Chondrocyte (in vitro differentiated cells): ENCODE data around the gene COPA. TPM values are rescaled to one million over a fixed set of nuclear protein-coding genes. Genes with fewer than 3 reads are reported as not detected.
"Not testable (repeated sequence)": the region's sequence is repeated elsewhere in the genome, so short reads cannot be mapped to it uniquely, and the experiment has no call there.

ENCODE experiments used
- DNase-seq: peaks from one replicate; pipeline ENCODE4 v3.0.0; 2021; ENCODE audit warnings: mixed read lengths, low spot score
- H3K27ac Mint-ChIP-seq: one replicate; pipeline ENCODE4 v1.8.0; 2021; ENCODE audit warnings: mild to moderate bottlenecking, moderate library complexity, mixed read lengths; ENCODE audit not compliant: unreplicated experiment
- H3K27me3 Mint-ChIP-seq: 2 replicates; pipeline ENCODE4 v1.8.0; 2021; ENCODE audit warnings: low read depth, mixed read lengths
- H3K36me3 Mint-ChIP-seq: 2 replicates; pipeline ENCODE4 v1.8.0; 2021; ENCODE audit warnings: low read depth, mixed read lengths
- H3K4me1 Mint-ChIP-seq: 2 replicates; pipeline ENCODE4 v1.8.0; 2021; ENCODE audit warnings: low read depth, mild to moderate bottlenecking, mixed read lengths
- H3K4me3 Mint-ChIP-seq: one replicate; pipeline ENCODE4 v1.8.0; 2021; ENCODE audit warnings: mild to moderate bottlenecking, moderate library complexity, mixed read lengths; ENCODE audit not compliant: unreplicated experiment
- H3K9me3 Mint-ChIP-seq: 2 replicates; pipeline ENCODE4 v1.8.0; 2021; ENCODE audit warnings: low read depth, mixed read lengths
- CTCF ChIP-seq: fragments of 200-600 bp; sonication (generic); IDR thresholded peaks from 2 replicates; pipeline ENCODE4 v1.5.0; 2021; ENCODE audit warnings: antibody characterized with exemption, mild to moderate bottlenecking, moderate library complexity
- total RNA-seq: library from RNA; stranded (reverse); gene quantifications from 3 replicates; pipeline ENCODE4 v1.2.1, GENCODE V29; 2021

COPA gene
- total RNA-seq, 1 donor from 2014 or later = 239 TPM

- H3K4me1 Mint-ChIP-seq = no peaks in the 10 kb centered on the region
- H3K4me3 Mint-ChIP-seq = no peak overlapping the region
- no peaks in the 10 kb centered on the region for H3K9me3 Mint-ChIP-seq
- no peaks in the 10 kb centered on the region for H3K27me3 Mint-ChIP-seq
- no peak for DNase-seq
- TF ChIP-seq CTCF = no peak
- peak overlapping the region; percentile 27 for H3K27ac Mint-ChIP-seq
- H3K36me3 Mint-ChIP-seq = peaks cover 69% of the 10 kb centered on the region
These were observed 47.0 kb downstream of the COPA start for GRCh38 chr1:160296036-160296435.

GRCh38 chr1:160293020-160293968 lies 49.8 kb downstream of the COPA start:
- DNase-seq = no peak
- H3K27ac Mint-ChIP-seq = no peak overlapping the region
- no peaks in the 10 kb centered on the region for H3K9me3 Mint-ChIP-seq
- H3K4me1 Mint-ChIP-seq = no peaks in the 10 kb centered on the region
- H3K27me3 Mint-ChIP-seq = no peaks in the 10 kb centered on the region
- H3K4me3 Mint-ChIP-seq = no peak overlapping the region
- TF ChIP-seq CTCF = no peak
- peaks cover 69% of the 10 kb centered on the region for H3K36me3 Mint-ChIP-seq

GRCh38 chr1:160291248-160292220 lies 51.5 kb downstream of the COPA start:
- no peaks in the 10 kb centered on the region for H3K9me3 Mint-ChIP-seq
- DNase-seq = no peak
- no peaks in the 10 kb centered on the region for H3K27me3 Mint-ChIP-seq
- peaks cover 56% of the 10 kb centered on the region for H3K36me3 Mint-ChIP-seq
- no peaks in the 10 kb centered on the region for H3K4me1 Mint-ChIP-seq
- TF ChIP-seq CTCF = peak; percentile 89
- peak overlapping the region; percentile 80 for H3K27ac Mint-ChIP-seq
- no peak overlapping the region for H3K4me3 Mint-ChIP-seq

GRCh38 chr1:160287769-160288168 lies 55.3 kb downstream of the COPA start:
- not testable (repeated sequence) for H3K27me3 Mint-ChIP-seq, DNase-seq, H3K4me3 Mint-ChIP-seq, H3K9me3 Mint-ChIP-seq, H3K27ac Mint-ChIP-seq
- peaks cover 29% of the 10 kb centered on the region for H3K36me3 Mint-ChIP-seq
- H3K4me1 Mint-ChIP-seq = peaks cover 19% of the 10 kb centered on the region

GRCh38 chr1:160285506-160285905 lies 57.5 kb downstream of the COPA start:
- DNase-seq = no peak
- Mint-ChIP-seq H3K27ac (no peak overlapping the region), H3K27me3 (no peaks in the 10 kb centered on the region), H3K9me3 (no peaks in the 10 kb centered on the region), H3K4me3 (peak overlapping the region; percentile 94), H3K36me3 (peaks cover 23% of the 10 kb centered on the region), H3K4me1 (peaks cover 19% of the 10 kb centered on the region)
- TF ChIP-seq CTCF = no peak
